A673 (cell line): ENCODE results near the gene IL1B. TPM values are rescaled to one million over a fixed set of nuclear protein-coding genes. Genes with fewer than 3 reads are reported as not detected.

Experiments
- BruUV-seq: library from RNA; stranded (reverse); fragments of 400-500 nt; replicated peaks from 2 replicates; lab custom pipeline; 2021; lab: Mats Ljungman, UMichigan
- CTCF ChIA-PET: fragments of 300-600 bp; sonication (Branson Sonifier 250); formaldehyde crosslinking; loops from one replicate; lab custom pipeline; 2022; ENCODE audit warnings: antibody characterized with exemption; lab: Charles Lee
- POLR2A ChIA-PET: fragments of 300-600 bp; sonication (Branson Sonifier 250); formaldehyde crosslinking; loops from one replicate; lab custom pipeline; 2022; ENCODE audit warnings: antibody characterized with exemption; ENCODE audit not compliant: low non-redundant PET; lab: Charles Lee
- DNase-seq: peaks from one replicate; pipeline ENCODE4 v3.0.0-alpha.2; 2015; ENCODE audit warnings: low spot score
- H3K27ac ChIP-seq: fragments of 200-600 bp; sonication (generic); 2 replicates; pipeline ENCODE4 v1.5.1; 2016; ENCODE audit warnings: mixed run types, low read depth, mild to moderate bottlenecking, mixed read lengths, antibody characterized with exemption, low read length; ENCODE audit not compliant: poor library complexity, severe bottlenecking
- H3K27me3 ChIP-seq: fragments of 200-600 bp; sonication (generic); replicated peaks from 2 replicates; pipeline ENCODE4 v1.6.1; 2017; ENCODE audit warnings: mixed run types, low read depth, mild to moderate bottlenecking, mixed read lengths, antibody characterized with exemption, low read length; ENCODE audit not compliant: insufficient read depth, poor library complexity
- H3K36me3 ChIP-seq: fragments of 200-600 bp; sonication (generic); 2 replicates; pipeline ENCODE4 v1.6.1; 2016; ENCODE audit warnings: mixed run types, mild to moderate bottlenecking, mixed read lengths, antibody characterized with exemption, low read length; ENCODE audit not compliant: insufficient read depth, poor library complexity, severe bottlenecking
- H3K4me1 ChIP-seq: fragments of 200-600 bp; sonication (generic); 2 replicates; pipeline ENCODE4 v1.6.1; 2017; ENCODE audit warnings: mixed run types, mild to moderate bottlenecking, mixed read lengths, antibody characterized with exemption, low read length; ENCODE audit not compliant: insufficient read depth, poor library complexity, severe bottlenecking
- H3K4me3 ChIP-seq: fragments of 200-600 bp; sonication (generic); 2 replicates; pipeline ENCODE4 v1.5.1; 2016; ENCODE audit warnings: low read depth, mixed run types, mild to moderate bottlenecking, mixed read lengths, low read length; ENCODE audit not compliant: poor library complexity, severe bottlenecking
- H3K9me3 ChIP-seq: fragments of 200-600 bp; sonication (generic); 2 replicates; pipeline ENCODE4 v1.6.1; 2016; ENCODE audit warnings: mixed run types, low read depth, mild to moderate bottlenecking, mixed read lengths, antibody characterized with exemption, low read length; ENCODE audit not compliant: poor library complexity, severe bottlenecking
- CTCF ChIP-seq: fragments of 300-800, 200-600 bp; sonication (generic); conservative IDR thresholded peaks from 2 replicates; pipeline ENCODE4 v1.5.1; 2017; ENCODE audit warnings: low read depth, mild to moderate bottlenecking, antibody characterized with exemption, low read length, moderate library complexity, mixed read lengths
- EZH2 ChIP-seq: fragments of 200-600 bp; sonication (generic); IDR thresholded peaks from 2 replicates; pipeline ENCODE4 v1.6.1; 2017; ENCODE audit warnings: borderline replicate concordance, low read depth, mild to moderate bottlenecking, mixed read lengths, antibody characterized with exemption, low read length; ENCODE audit not compliant: poor library complexity, severe bottlenecking
- intact Hi-C: fragments of 100-400 bp; cut with micrococcal nuclease; formaldehyde crosslinking; loops from one replicate; pipeline ENCODE4 v1.10.0; 2022; ENCODE audit not compliant: unreplicated experiment
- total RNA-seq: library from RNA; stranded (reverse); gene quantifications from 2 replicates; pipeline ENCODE4 v1.2.3, GENCODE V29; 2021

IL1B gene
- total RNA-seq, 1 experiment from 2014 or later: 2.1 TPM

- peaks cover 11% of the 10 kb centered on the region for H3K9me3 ChIP-seq
- no TSS peak for BruUV-seq
- H3K27me3 ChIP-seq: no peaks in the 10 kb centered on the region
- H3K4me3 ChIP-seq: no peak overlapping the region
- peaks cover 25% of the 10 kb centered on the region for H3K4me1 ChIP-seq
- TF ChIP-seq CTCF: no peak
- TF ChIP-seq EZH2: no peak
- ChIA-PET CTCF (no interaction called here), POLR2A (no interaction called here)
- H3K36me3 ChIP-seq: no peaks in the 10 kb centered on the region
- no peak for DNase-seq
- H3K27ac ChIP-seq: no peak overlapping the region
- intact Hi-C loops: no loop called here
Observed at GRCh38 chr2:112809112-112809511, 27.5 kb downstream of the IL1B start.

- no peak for TF ChIP-seq EZH2
- TF ChIP-seq CTCF: no peak
Observed at GRCh38 chr2:112807233-112807807, 29.3 kb downstream of the IL1B start.

GRCh38 chr2:112805542-112805941 lies 31.0 kb downstream of the IL1B start:
- no peak for DNase-seq
- no peak overlapping the region for H3K27ac ChIP-seq
- peaks cover 11% of the 10 kb centered on the region for H3K9me3 ChIP-seq
- no peaks in the 10 kb centered on the region for H3K4me1 ChIP-seq
- intact Hi-C loops: loop anchor here (2.0 kb wide), 1 partner anchor 41 kb away; the partner anchor contains the start of gene CKAP2L
- H3K27me3 ChIP-seq: no peaks in the 10 kb centered on the region
- POLR2A ChIA-PET: no interaction called here
- no peak overlapping the region for H3K4me3 ChIP-seq
- CTCF ChIA-PET: no interaction called here
- TF ChIP-seq CTCF (no peak), EZH2 (no peak)
- no peaks in the 10 kb centered on the region for H3K36me3 ChIP-seq
- BruUV-seq: no TSS peak

More at GRCh38 chr2:112807233-112807807, 29.3 kb downstream of the IL1B start:
- CTCF ChIA-PET: no interaction called here
- BruUV-seq: no TSS peak
- intact Hi-C loops: no loop called here
- H3K36me3 ChIP-seq: no peaks in the 10 kb centered on the region
- H3K4me1 ChIP-seq: peaks cover 7% of the 10 kb centered on the region
- H3K4me3 ChIP-seq: no peak overlapping the region
- H3K27me3 ChIP-seq: no peaks in the 10 kb centered on the region
- POLR2A ChIA-PET: no interaction called here
- no peak overlapping the region for H3K27ac ChIP-seq
- peaks cover 11% of the 10 kb centered on the region for H3K9me3 ChIP-seq
- DNase-seq: no peak
